SU-DHL-6 (cell line): ENCODE data around the gene TMEM185A.

Experiments used
- CTCF ChIP-seq: fragments of 200-600 bp; sonication (generic); IDR thresholded peaks from one replicate; pipeline ENCODE4 v1.5.1; 2017; ENCODE audit warnings: antibody characterized with exemption, mild to moderate bottlenecking, low read length, moderate library complexity; ENCODE audit not compliant: insufficient read depth, poor library complexity, severe bottlenecking
- EZH2phosphoT487 ChIP-seq: fragments of 200-600 bp; sonication (generic), shearing (Covaris generic); conservative IDR thresholded peaks from 2 replicates; pipeline ENCODE4 v1.6.1; 2018; ENCODE audit warnings: mild to moderate bottlenecking, antibody characterized with exemption, low read length, moderate library complexity, mixed read lengths

GRCh38 chrX:149611623-149612175 is 19.9 kb downstream of the TMEM185A start:
- TF ChIP-seq CTCF = no peak
- TF ChIP-seq EZH2phosphoT487 = no peak
